HL-60 (cell line): ENCODE results near the gene HPCAL1.

Experiments used
- GABPA ChIP-seq: IDR thresholded peaks from 2 replicates; pipeline ENCODE4 v1.6.1; 2012; ENCODE audit warnings: low read depth
- POLR2AphosphoS5 ChIP-seq: IDR thresholded peaks from 2 replicates; pipeline ENCODE4 v1.6.1; 2012; ENCODE audit warnings: low read depth
- TF ChIP-seq, protein P1 (sequence below): IDR thresholded peaks from 2 replicates; pipeline ENCODE4 v1.6.1; 2012; ENCODE audit warnings: low read depth; ENCODE audit not compliant: insufficient replicate concordance
- TF ChIP-seq, protein P2 (sequence below): IDR thresholded peaks from one replicate; pipeline ENCODE4 v1.5.1; 2011; ENCODE audit warnings: low read length, control low read depth, inconsistent platforms; ENCODE audit not compliant: insufficient read depth

DNA sequence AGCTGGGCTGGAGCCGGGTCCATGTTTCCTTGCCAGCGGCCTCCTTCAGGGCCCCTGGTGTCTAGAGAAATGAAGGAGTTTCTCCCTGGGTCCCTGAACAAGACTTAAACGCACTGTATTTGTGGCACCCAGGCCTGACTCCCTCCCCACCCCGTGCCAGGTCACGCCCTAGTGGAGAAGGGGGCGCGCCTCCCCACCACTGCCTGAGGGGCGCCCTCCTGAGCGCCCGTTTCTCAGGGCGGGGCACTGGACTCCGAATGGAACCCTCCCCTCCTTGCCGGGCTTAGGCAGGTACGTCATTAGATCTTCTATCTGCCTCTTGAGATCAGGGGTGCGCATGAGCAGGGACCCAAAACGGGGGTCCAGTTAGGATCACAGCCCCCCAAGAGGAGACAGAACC is 129.1 kb downstream of the HPCAL1 start:
- TF ChIP-seq, protein P1, sequence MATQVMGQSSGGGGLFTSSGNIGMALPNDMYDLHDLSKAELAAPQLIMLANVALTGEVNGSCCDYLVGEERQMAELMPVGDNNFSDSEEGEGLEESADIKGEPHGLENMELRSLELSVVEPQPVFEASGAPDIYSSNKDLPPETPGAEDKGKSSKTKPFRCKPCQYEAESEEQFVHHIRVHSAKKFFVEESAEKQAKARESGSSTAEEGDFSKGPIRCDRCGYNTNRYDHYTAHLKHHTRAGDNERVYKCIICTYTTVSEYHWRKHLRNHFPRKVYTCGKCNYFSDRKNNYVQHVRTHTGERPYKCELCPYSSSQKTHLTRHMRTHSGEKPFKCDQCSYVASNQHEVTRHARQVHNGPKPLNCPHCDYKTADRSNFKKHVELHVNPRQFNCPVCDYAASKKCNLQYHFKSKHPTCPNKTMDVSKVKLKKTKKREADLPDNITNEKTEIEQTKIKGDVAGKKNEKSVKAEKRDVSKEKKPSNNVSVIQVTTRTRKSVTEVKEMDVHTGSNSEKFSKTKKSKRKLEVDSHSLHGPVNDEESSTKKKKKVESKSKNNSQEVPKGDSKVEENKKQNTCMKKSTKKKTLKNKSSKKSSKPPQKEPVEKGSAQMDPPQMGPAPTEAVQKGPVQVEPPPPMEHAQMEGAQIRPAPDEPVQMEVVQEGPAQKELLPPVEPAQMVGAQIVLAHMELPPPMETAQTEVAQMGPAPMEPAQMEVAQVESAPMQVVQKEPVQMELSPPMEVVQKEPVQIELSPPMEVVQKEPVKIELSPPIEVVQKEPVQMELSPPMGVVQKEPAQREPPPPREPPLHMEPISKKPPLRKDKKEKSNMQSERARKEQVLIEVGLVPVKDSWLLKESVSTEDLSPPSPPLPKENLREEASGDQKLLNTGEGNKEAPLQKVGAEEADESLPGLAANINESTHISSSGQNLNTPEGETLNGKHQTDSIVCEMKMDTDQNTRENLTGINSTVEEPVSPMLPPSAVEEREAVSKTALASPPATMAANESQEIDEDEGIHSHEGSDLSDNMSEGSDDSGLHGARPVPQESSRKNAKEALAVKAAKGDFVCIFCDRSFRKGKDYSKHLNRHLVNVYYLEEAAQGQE = no peak
- TF ChIP-seq, protein P2, sequence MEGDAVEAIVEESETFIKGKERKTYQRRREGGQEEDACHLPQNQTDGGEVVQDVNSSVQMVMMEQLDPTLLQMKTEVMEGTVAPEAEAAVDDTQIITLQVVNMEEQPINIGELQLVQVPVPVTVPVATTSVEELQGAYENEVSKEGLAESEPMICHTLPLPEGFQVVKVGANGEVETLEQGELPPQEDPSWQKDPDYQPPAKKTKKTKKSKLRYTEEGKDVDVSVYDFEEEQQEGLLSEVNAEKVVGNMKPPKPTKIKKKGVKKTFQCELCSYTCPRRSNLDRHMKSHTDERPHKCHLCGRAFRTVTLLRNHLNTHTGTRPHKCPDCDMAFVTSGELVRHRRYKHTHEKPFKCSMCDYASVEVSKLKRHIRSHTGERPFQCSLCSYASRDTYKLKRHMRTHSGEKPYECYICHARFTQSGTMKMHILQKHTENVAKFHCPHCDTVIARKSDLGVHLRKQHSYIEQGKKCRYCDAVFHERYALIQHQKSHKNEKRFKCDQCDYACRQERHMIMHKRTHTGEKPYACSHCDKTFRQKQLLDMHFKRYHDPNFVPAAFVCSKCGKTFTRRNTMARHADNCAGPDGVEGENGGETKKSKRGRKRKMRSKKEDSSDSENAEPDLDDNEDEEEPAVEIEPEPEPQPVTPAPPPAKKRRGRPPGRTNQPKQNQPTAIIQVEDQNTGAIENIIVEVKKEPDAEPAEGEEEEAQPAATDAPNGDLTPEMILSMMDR = no peak
- TF ChIP-seq GABPA (no peak), POLR2AphosphoS5 (no peak)
